C4-2B (cell line): ENCODE results near the gene SMC3.
"Not testable (repeated sequence)": the region's sequence is repeated elsewhere in the genome, so short reads cannot be mapped to it uniquely, and the experiment has no call there.

Experiments
- H3K27ac ChIP-seq: fragments of 450-650 bp; 2 replicates; pipeline ENCODE4 v1.5.1; 2017
- ZFX ChIP-seq: fragments of 450-650 bp; IDR thresholded peaks from 2 replicates; pipeline ENCODE4 v1.6.1; 2017
- TF ChIP-seq, protein P1 (sequence below): fragments of 450-650 bp; conservative IDR thresholded peaks from 2 replicates; pipeline ENCODE4 v1.5.1; 2017; ENCODE audit warnings: mild to moderate bottlenecking

SMC3 gene

DNA sequence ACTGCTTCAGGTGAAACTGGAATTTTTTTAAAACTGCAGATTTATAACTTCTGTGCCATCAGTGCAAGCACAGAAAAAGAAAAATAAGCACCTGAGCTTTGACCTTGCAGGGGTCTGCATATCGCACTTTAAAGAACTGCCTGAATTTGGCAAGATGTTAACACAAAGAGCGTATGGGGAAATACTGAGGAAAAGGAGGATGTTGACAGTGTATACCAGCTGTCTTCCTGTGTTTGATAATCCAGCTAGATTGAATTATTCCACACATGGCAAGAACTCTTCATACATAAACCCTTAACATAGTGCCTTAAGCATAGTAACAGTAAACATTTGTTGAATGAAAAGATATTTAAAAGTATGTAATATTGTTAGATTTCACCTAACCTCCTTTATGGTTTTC, 30.0 kb downstream of the SMC3 start:
- no peak for TF ChIP-seq ZFX
- TF ChIP-seq, protein P1, sequence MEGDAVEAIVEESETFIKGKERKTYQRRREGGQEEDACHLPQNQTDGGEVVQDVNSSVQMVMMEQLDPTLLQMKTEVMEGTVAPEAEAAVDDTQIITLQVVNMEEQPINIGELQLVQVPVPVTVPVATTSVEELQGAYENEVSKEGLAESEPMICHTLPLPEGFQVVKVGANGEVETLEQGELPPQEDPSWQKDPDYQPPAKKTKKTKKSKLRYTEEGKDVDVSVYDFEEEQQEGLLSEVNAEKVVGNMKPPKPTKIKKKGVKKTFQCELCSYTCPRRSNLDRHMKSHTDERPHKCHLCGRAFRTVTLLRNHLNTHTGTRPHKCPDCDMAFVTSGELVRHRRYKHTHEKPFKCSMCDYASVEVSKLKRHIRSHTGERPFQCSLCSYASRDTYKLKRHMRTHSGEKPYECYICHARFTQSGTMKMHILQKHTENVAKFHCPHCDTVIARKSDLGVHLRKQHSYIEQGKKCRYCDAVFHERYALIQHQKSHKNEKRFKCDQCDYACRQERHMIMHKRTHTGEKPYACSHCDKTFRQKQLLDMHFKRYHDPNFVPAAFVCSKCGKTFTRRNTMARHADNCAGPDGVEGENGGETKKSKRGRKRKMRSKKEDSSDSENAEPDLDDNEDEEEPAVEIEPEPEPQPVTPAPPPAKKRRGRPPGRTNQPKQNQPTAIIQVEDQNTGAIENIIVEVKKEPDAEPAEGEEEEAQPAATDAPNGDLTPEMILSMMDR: no peak

DNA sequence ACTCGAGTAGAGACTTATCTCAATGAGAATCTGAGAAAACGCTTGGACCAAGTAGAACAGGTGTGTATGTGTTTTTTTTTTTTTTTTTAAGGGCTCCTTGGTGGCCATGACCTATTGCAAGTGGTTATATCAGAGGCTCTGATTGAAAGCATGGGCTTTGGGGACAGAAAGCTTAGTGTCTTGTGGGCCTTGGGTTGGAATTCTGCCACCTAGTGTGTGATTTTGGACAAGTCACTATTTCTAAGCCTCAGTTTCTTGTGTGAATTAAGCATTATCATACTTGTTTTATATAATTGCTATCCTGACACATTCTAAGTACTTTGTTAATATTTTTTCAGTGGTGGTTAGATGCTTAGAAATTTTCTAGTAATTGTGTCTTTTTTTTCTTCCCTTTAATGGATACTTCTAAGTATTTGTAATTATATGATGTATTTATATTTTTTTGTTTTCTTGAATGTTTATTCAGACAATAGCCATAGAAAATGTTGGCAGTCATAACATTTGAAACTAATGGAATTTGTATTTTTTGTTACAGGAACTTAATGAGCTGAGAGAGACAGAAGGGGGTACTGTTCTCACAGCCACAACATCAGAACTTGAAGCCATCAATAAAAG, 33.1 kb downstream of the SMC3 start:
- no peak for TF ChIP-seq ZFX
- TF ChIP-seq, protein P1: peak; percentile 78
- no peak overlapping the region for H3K27ac ChIP-seq

More for the DNA sequence above, 30.0 kb downstream of the SMC3 start:
- H3K27ac ChIP-seq: no peak overlapping the region

DNA sequence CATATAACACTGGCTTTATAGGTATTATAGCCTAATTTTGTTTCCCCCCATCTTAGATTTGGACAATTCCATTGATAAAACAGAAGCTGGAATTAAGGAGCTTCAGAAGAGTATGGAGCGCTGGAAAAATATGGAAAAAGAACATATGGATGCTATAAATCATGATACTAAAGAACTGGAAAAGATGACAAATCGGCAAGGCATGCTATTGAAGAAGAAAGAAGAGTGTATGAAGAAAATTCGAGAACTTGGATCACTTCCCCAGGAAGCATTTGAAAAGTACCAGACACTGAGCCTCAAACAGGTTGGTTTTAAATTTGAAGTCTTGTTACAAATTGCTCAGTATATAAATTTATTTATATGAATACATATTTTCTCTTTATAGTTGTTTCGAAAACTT, 34.1 kb downstream of the SMC3 start:
- TF ChIP-seq, protein P1: no peak
- TF ChIP-seq ZFX: no peak

DNA sequence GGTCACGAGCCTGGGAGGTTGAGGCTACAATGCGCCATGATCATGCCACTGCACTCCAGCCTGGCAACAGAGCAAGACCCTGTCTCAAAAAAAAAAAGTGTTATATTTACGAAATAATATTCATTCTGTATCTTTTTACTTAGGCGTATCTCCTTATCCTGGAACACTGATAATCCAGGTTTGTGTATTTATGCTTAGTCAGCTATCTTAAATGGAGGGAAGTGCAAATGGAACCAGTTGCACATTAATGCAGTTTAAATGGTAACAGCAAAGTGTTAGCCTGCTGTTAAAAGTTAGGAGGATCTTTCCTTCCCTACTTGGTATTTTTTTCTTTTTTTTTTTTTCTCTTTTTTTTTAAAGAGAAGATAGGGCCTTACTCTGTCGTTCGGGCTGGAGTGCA, 40.6 kb downstream of the SMC3 start:
- no peak for TF ChIP-seq ZFX
- TF ChIP-seq, protein P1: no peak

More for the DNA sequence above, 34.1 kb downstream of the SMC3 start:
- H3K27ac ChIP-seq: no peak overlapping the region

DNA sequence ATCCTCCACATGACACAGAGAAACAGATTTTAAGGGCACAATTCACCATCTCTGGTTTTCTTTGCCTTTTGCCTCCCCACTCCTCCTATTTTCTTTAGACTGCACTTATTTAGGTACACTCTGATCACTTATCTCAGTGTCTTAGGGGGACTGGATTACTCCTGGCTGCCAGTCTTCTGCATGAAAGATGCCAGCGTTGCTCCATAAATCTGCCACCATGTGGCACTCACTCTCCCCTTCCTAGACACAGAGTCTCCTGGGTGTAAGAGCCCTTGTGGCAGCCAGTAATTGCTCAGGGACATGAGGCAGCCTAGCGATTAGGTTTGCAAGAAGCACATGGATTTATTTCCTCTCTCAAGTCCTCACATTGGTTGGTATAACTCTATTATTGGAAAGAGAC, 42.1 kb downstream of the SMC3 start:
- no peak overlapping the region for H3K27ac ChIP-seq
- no peak for TF ChIP-seq ZFX
- TF ChIP-seq, protein P1: no peak

More for the DNA sequence above, 40.6 kb downstream of the SMC3 start:
- H3K27ac ChIP-seq: no peak overlapping the region

DNA sequence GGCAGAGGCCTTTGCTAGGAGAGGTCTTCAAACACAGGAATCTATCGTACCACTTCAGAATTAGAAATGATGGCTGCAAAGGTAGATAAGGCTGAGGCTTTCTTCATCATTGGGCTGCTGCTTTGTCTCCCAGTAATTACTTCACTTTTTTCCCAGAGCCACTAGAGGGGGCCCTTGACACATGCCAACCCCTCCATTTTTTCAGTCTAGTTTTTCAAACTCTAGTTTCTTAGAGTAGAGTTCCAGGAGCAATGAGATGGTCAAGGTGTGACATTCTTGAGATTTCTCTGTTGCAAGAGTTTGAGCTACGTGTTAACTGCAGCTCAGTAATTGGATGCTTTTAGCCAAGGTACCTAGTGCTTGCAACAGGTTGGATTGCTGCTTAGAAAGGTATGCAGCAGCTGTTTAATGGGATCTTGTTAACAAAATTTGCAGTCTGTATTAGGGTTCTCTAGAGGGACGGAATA, 42.8 kb downstream of the SMC3 start:
- no peak overlapping the region for H3K27ac ChIP-seq
- TF ChIP-seq ZFX: no peak
- TF ChIP-seq, protein P1: peak; percentile 97

DNA sequence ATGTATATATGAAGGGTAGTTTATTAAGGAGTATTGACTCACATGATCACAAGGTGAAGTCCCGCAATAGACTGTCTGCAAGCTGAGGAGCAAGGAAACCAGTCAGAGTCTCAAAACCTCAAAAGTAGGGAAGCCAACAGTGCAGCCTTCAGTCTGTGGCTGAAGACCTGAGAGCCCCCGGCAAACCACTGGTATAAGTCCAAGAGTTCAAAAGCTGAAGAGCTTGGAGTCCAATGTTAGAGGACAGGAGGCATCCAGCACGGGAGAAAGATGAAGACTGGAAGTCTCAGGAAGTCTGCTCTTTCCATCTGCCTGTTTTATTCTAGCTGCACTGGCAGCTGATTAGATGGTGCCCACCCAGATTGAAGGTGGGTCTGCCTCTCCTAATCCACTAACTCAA, 43.3 kb downstream of the SMC3 start:
- not testable (repeated sequence) for H3K27ac ChIP-seq

DNA sequence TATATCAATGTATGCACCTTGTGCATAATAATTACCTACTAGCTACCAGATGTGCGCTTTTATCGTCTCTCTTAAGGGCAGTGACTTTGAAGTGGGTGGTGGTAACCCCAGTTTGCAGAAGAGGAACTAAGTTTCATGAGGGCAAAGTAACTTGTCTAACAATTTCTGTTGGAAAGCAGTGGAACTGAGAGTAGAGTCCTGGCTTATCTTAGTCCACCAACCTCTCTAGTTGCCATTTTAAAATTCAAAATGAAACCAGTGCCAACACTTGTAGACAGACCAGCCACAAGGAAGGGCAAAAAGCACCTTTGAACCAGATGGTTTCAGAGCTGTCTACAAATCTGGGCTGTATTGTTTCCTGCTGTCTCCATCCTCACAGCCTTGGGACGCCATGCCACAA, 44.6 kb downstream of the SMC3 start:
- no peak overlapping the region for H3K27ac ChIP-seq
- TF ChIP-seq, protein P1: no peak
- no peak for TF ChIP-seq ZFX
